PC-3 (cell line): ENCODE data around the gene DGKD. TPM values are rescaled to one million over a fixed set of nuclear protein-coding genes. Genes with fewer than 3 reads are reported as not detected.

ENCODE experiments used
- ATAC-seq: fragments of 200-7000 bp; cut with Tn5 transposase; 2 replicates; pipeline ENCODE4 v1.9.1; 2020; ENCODE audit warnings: mild to moderate bottlenecking, moderate library complexity
- BruUV-seq: library from RNA; stranded (reverse); fragments of 400-500 nt; replicated peaks from 2 replicates; lab custom pipeline; 2021; lab: Mats Ljungman, UMichigan
- CTCF ChIA-PET: fragments of 300-600 bp; sonication (Branson Sonifier 250); formaldehyde crosslinking; loops from one replicate; lab custom pipeline; 2022; ENCODE audit warnings: antibody characterized with exemption; lab: Charles Lee
- POLR2A ChIA-PET: fragments of 300-600 bp; sonication (Branson Sonifier 250); formaldehyde crosslinking; loops from one replicate; lab custom pipeline; 2022; ENCODE audit warnings: antibody characterized with exemption; ENCODE audit not compliant: unreplicated experiment; lab: Charles Lee
- DNase-seq: peaks from one replicate; pipeline ENCODE4 v3.0.0-alpha.2; 2015
- H2AFZ ChIP-seq: fragments of 300-600 bp; sonication (generic); 2 replicates; pipeline ENCODE4 v1.6.0; 2016; ENCODE audit warnings: antibody characterized with exemption, low read length
- H3F3A ChIP-seq: fragments of 300-600 bp; sonication (generic); one replicate; pipeline ENCODE4 v1.6.0; 2017; ENCODE audit warnings: antibody characterized with exemption, low read length, control low read depth, mild to moderate bottlenecking; ENCODE audit not compliant: unreplicated experiment
- H3K27ac ChIP-seq: fragments of 300-600 bp; sonication (generic); 2 replicates; pipeline ENCODE4 v1.5.1; 2016; ENCODE audit warnings: mild to moderate bottlenecking, low read length
- H3K27me3 ChIP-seq: fragments of 300-600 bp; sonication (generic); 2 replicates; pipeline ENCODE4 v1.6.1; 2016; ENCODE audit warnings: low read length, mixed read lengths
- H3K36me3 ChIP-seq: fragments of 300-600 bp; sonication (generic); 2 replicates; pipeline ENCODE4 v1.6.1; 2016; ENCODE audit warnings: low read depth, mixed run types, low read length, mixed read lengths
- H3K4me1 ChIP-seq: fragments of 300-600 bp; sonication (generic); 2 replicates; pipeline ENCODE4 v1.5.1; 2016; ENCODE audit warnings: low read length; ENCODE audit not compliant: insufficient read depth
- H3K4me2 ChIP-seq: fragments of 300-600 bp; sonication (generic); 2 replicates; pipeline ENCODE4 v1.6.0; 2016; ENCODE audit warnings: low read length
- H3K4me3 ChIP-seq: fragments of 300-600 bp; sonication (generic); 2 replicates; pipeline ENCODE4 v1.5.1; 2016; ENCODE audit warnings: mild to moderate bottlenecking, low read length, mixed read lengths
- H3K79me2 ChIP-seq: fragments of 300-600 bp; sonication (generic); 2 replicates; pipeline ENCODE4 v1.6.1; 2017; ENCODE audit warnings: low read length, mixed read lengths
- H3K9ac ChIP-seq: fragments of 300-600 bp; sonication (generic); 2 replicates; pipeline ENCODE4 v1.6.0; 2016; ENCODE audit warnings: mild to moderate bottlenecking, low read length
- H3K9me2 ChIP-seq: fragments of 300-600 bp; sonication (generic); replicated peaks from 2 replicates; pipeline ENCODE4 v1.6.1; 2016; ENCODE audit warnings: mixed run types, low read length, mixed read lengths
- H3K9me3 ChIP-seq: fragments of 300-600 bp; sonication (generic); 2 replicates; pipeline ENCODE4 v1.6.1; 2016; ENCODE audit warnings: low read length, mixed read lengths
- H4K20me1 ChIP-seq: fragments of 300-600 bp; sonication (generic); 2 replicates; pipeline ENCODE4 v1.6.1; 2016; ENCODE audit warnings: low read length, mixed read lengths
- EZH2 ChIP-seq: fragments of 300-600 bp; sonication (generic); IDR thresholded peaks from one replicate; pipeline ENCODE4 v1.6.1; 2017; ENCODE audit warnings: antibody characterized with exemption, mild to moderate bottlenecking, low read length; ENCODE audit not compliant: unreplicated experiment
- EZH2phosphoT487 ChIP-seq: fragments of 300-600 bp; sonication (generic); IDR thresholded peaks from 2 replicates; pipeline ENCODE4 v1.6.1; 2018; ENCODE audit warnings: mild to moderate bottlenecking, antibody characterized with exemption, low read length, borderline replicate concordance
- intact Hi-C: fragments of 100-400 bp; cut with micrococcal nuclease; formaldehyde crosslinking; loops from 2 replicates; pipeline ENCODE4 v1.9.0; 2023
- total RNA-seq: library from RNA; depleted of rRNA; stranded (reverse); fragments of >200 nt; gene quantifications from 2 replicates; pipeline ENCODE4 v1.2.3, GENCODE V29; 2014
- TF ChIP-seq, protein P1 (sequence below): fragments of 300-600 bp; sonication (generic); conservative IDR thresholded peaks from 2 replicates; pipeline ENCODE4 v1.5.1; 2017; ENCODE audit warnings: antibody characterized with exemption, low read depth, mild to moderate bottlenecking, low read length

Gene DGKD
- total RNA-seq, 1 experiment from 2014 or later: 23.3 TPM

DNA sequence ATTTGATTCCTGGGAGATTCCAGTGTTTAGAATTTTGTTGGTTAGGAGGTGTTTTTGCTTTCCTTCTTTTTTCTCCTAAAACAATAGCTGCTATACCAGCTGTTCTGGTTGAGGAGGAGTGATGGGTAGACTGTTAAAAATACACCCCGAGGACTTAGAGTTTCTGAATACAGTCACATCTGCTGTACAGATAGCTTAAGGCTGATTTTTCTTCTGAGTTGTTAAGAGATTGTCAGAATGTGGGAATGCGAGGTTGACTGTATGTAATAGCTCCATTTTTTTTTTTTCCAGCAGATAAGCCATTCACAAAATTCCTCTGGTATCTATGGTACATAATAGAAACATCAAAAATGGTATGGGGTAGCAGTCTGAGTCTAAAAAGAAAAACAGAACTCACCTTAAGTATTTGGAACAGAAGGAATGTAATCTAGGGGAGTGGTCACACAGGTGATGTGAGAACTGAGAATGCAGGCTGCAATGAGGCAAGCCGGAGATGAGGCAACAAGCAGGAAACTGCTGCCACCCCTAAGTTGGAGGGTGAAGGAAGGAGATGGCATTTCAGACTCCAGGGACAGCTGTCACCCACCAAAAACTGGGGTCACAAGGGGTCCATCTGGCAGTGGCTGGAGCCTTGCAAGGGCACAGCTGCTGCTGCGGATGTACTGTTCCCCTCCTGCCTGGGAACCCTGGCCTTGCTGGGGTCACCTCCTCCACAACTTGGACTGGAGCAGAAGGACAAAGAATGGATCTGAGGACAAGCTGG, 2.4 kb downstream of the DGKD start:
- Histone ChIP-seq H3K79me2 (peaks cover 69% of the 10 kb centered on the region), H3K27ac (no peak overlapping the region), H3K9me3 (no peaks in the 10 kb centered on the region), H3K4me1 (peaks cover 28% of the 10 kb centered on the region), H3K36me3 (0 out of 2 replicates have a peak, but pooled peaks cover 3% of the 10 kb centered on the region), H2AFZ (no peak overlapping the region), H3F3A (no peaks in the 10 kb centered on the region), H3K27me3 (no peaks in the 10 kb centered on the region), H3K9me2 (no peaks in the 10 kb centered on the region), H3K9ac (no peak overlapping the region), H3K4me3 (peak overlapping the region; percentile 95; the same call in 1 of the 2 replicates), H4K20me1 (peaks cover 20% of the 10 kb centered on the region; the same call in 1 of the 2 replicates), H3K4me2 (peak overlapping the region; percentile 95)
- ChIA-PET CTCF (no interaction called here), POLR2A (no interaction called here)
- BruUV-seq: no TSS peak
- TF ChIP-seq EZH2 (no peak), EZH2phosphoT487 (no peak)
- TF ChIP-seq, protein P1, sequence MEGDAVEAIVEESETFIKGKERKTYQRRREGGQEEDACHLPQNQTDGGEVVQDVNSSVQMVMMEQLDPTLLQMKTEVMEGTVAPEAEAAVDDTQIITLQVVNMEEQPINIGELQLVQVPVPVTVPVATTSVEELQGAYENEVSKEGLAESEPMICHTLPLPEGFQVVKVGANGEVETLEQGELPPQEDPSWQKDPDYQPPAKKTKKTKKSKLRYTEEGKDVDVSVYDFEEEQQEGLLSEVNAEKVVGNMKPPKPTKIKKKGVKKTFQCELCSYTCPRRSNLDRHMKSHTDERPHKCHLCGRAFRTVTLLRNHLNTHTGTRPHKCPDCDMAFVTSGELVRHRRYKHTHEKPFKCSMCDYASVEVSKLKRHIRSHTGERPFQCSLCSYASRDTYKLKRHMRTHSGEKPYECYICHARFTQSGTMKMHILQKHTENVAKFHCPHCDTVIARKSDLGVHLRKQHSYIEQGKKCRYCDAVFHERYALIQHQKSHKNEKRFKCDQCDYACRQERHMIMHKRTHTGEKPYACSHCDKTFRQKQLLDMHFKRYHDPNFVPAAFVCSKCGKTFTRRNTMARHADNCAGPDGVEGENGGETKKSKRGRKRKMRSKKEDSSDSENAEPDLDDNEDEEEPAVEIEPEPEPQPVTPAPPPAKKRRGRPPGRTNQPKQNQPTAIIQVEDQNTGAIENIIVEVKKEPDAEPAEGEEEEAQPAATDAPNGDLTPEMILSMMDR: no peak
- intact Hi-C loops: loop anchor here (5.0 kb wide), 1 partner anchor 86 kb away; no protein-coding TSS in a partner anchor
- DNase-seq (no peak), ATAC-seq (no peak)

DNA sequence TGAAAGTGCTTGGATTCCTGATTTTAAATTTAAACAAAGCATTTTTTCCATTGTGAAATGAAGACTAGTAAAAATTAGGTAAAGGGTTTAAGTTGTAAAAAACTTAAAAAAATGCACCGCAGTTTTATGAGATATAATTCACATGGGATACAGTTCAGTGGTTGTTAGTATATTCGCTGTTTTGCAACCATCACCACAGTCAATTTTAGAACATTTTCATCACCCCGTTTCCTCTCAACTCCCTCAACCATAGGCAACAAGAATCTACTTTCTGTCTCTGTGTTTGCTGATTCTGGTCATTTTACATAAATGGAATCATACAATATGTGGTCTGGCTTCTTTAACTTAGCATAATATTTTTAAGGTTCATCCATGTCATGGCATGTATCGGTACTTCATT, 4.0 kb downstream of the DGKD start:
- Histone ChIP-seq H2AFZ (no peak overlapping the region), H3K9ac (no peak overlapping the region), H3K9me2 (no peaks in the 10 kb centered on the region), H3K9me3 (no peaks in the 10 kb centered on the region), H3K36me3 (0 out of 2 replicates have a peak, but pooled peaks cover 3% of the 10 kb centered on the region), H3K4me1 (peaks cover 25% of the 10 kb centered on the region), H3K27me3 (no peaks in the 10 kb centered on the region), H3K4me2 (no peak overlapping the region), H3K79me2 (peaks cover 78% of the 10 kb centered on the region), H3K27ac (no peak overlapping the region), H4K20me1 (peaks cover 20% of the 10 kb centered on the region; the same call in 1 of the 2 replicates), H3K4me3 (no peak overlapping the region), H3F3A (no peaks in the 10 kb centered on the region)
- ChIA-PET POLR2A (no interaction called here), CTCF (no interaction called here)
- TF ChIP-seq EZH2 (no peak), EZH2phosphoT487 (no peak)
- TF ChIP-seq, protein P1: no peak
- intact Hi-C loops: loop anchor here (5.0 kb wide), 1 partner anchor 84 kb away; no protein-coding TSS in a partner anchor
- no peak for DNase-seq
- ATAC-seq: no peak
- no TSS peak for BruUV-seq

DNA sequence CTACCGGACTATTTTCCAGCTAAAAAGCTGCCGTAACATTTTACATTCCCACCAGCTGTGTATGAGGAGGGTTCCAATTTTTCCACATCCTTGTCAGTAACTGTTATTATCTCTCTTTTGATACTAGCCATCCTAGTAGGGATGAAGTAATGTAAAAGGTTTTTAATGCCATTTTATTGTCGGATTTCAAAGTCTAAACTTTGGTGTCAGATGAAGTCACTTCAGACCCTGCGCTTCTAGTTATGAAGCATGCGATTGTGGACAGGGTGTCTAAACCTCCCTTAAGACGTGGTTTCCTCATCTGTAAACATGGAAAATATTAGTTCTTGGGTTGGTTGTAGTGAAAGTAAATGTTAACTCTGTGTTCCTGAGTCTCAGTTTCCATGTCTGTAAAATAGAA, 4.7 kb downstream of the DGKD start:
- H3K4me1 ChIP-seq: peaks cover 19% of the 10 kb centered on the region
- no peak overlapping the region for H3K4me2 ChIP-seq
- H3K9ac ChIP-seq: no peak overlapping the region
- no peak overlapping the region for H3K27ac ChIP-seq
- H2AFZ ChIP-seq: no peak overlapping the region
- ATAC-seq (no peak), DNase-seq (no peak)
- ChIA-PET POLR2A (no interaction called here), CTCF (no interaction called here)
- H3K4me3 ChIP-seq: no peak overlapping the region
- H4K20me1 ChIP-seq: peaks cover 20% of the 10 kb centered on the region; the same call in 1 of the 2 replicates
- TF ChIP-seq EZH2 (no peak), EZH2phosphoT487 (no peak)
- TF ChIP-seq, protein P1: no peak
- H3K9me3 ChIP-seq: no peaks in the 10 kb centered on the region
- no peaks in the 10 kb centered on the region for H3K27me3 ChIP-seq
- intact Hi-C loops: loop anchor here (5.0 kb wide), 1 partner anchor 83 kb away; no protein-coding TSS in a partner anchor
- no peaks in the 10 kb centered on the region for H3K9me2 ChIP-seq
- H3F3A ChIP-seq: no peaks in the 10 kb centered on the region
- peaks cover 84% of the 10 kb centered on the region for H3K79me2 ChIP-seq
- no TSS peak for BruUV-seq
- H3K36me3 ChIP-seq: peaks cover 9% of the 10 kb centered on the region
